ENCODE measurements around the gene PPP1R14D.

The PPP1R14D gene

GRCh38 chr15:40776537-40777141 lies 51.9 kb downstream of the PPP1R14D start:
- peak; percentile 47 to 60 for DNase-seq

- DNase-seq: no peak
These were observed 52.6 kb downstream of the PPP1R14D start for GRCh38 chr15:40775740-40776536.

- DNase-seq: no peak
These were observed 53.5 kb downstream of the PPP1R14D start for GRCh38 chr15:40775007-40775406.

- DNase-seq: no peak
These were observed 54.6 kb downstream of the PPP1R14D start for GRCh38 chr15:40773902-40774301.

GRCh38 chr15:40773496-40773895 lies 55.0 kb downstream of the PPP1R14D start:
- DNase-seq: no peak

- no peak for DNase-seq
These were observed 56.5 kb downstream of the PPP1R14D start for GRCh38 chr15:40772014-40772413.

- DNase-seq: no peak
These were observed 57.3 kb downstream of the PPP1R14D start for GRCh38 chr15:40771242-40771641.

GRCh38 chr15:40770147-40770721 lies 58.3 kb downstream of the PPP1R14D start:
- DNase-seq: no peak

- peak in 1 of 2 donors; percentile 35 for DNase-seq
These were observed 59.0 kb downstream of the PPP1R14D start, which contains the start of gene C15orf62 for GRCh38 chr15:40769274-40770146. Gene C15orf62 (plus strand): TSS chr15:40769980. CDS start chr15:40770496, 516 bp downstream.

GRCh38 chr15:40768521-40769273 lies 59.8 kb downstream of the PPP1R14D start:
- DNase-seq: no peak

- no peak for DNase-seq
These were observed 60.5 kb downstream of the PPP1R14D start for GRCh38 chr15:40767838-40768500.

GRCh38 chr15:40766906-40767837 lies 61.3 kb downstream of the PPP1R14D start:
- DNase-seq: no peak

GRCh38 chr15:40766194-40766815 lies 62.2 kb downstream of the PPP1R14D start:
- no peak for DNase-seq
